WTC11 (cell line): ENCODE results near the gene RNF31. TPM values are rescaled to one million over a fixed set of nuclear protein-coding genes. Genes with fewer than 3 reads are reported as not detected.

ENCODE experiments used
- AFF4 ChIP-seq: sonication (generic); formaldehyde crosslinking; IDR thresholded peaks from 2 replicates; pipeline ENCODE4 v1.8.1; 2023; ENCODE audit warnings: mild to moderate bottlenecking, missing genetic modification reagents, borderline replicate concordance
- E2F4 ChIP-seq: sonication (generic); formaldehyde crosslinking; IDR thresholded peaks from 2 replicates; pipeline ENCODE4 v1.8.1; 2022; ENCODE audit warnings: low read depth, mild to moderate bottlenecking, moderate library complexity, missing genetic modification reagents, borderline replicate concordance
- E2F5 ChIP-seq: sonication (generic); formaldehyde crosslinking; IDR thresholded peaks from 2 replicates; pipeline ENCODE4 v1.8.1; 2022; ENCODE audit warnings: mild to moderate bottlenecking, moderate library complexity, missing genetic modification reagents
- ESRRA ChIP-seq: sonication (generic); formaldehyde crosslinking; IDR thresholded peaks from 2 replicates; pipeline ENCODE4 v1.8.1; 2022; ENCODE audit warnings: mild to moderate bottlenecking, missing genetic modification reagents, borderline replicate concordance
- FOXP1 ChIP-seq: sonication (generic); formaldehyde crosslinking; IDR thresholded peaks from 2 replicates; pipeline ENCODE4 v1.8.0; 2022; ENCODE audit warnings: missing genetic modification reagents, mild to moderate bottlenecking, moderate library complexity, borderline replicate concordance
- GRHL2 ChIP-seq: fragments of 250-450 bp; sonication (Bioruptor Pico); IDR thresholded peaks from 2 replicates; pipeline ENCODE4 v1.8.0; 2022; ENCODE audit warnings: mild to moderate bottlenecking, moderate library complexity; ENCODE audit not compliant: insufficient replicate concordance, severe bottlenecking
- HMGA2 ChIP-seq: fragments of 250-450 bp; sonication (Bioruptor Pico); IDR thresholded peaks from 2 replicates; pipeline ENCODE4 v1.4.0; 2021; ENCODE audit warnings: mild to moderate bottlenecking, moderate library complexity
- JUN ChIP-seq: sonication (generic); formaldehyde crosslinking; IDR thresholded peaks from 2 replicates; pipeline ENCODE4 v1.8.0; 2023; ENCODE audit warnings: mild to moderate bottlenecking, missing genetic modification reagents
- MAX ChIP-seq: sonication (generic); formaldehyde crosslinking; IDR thresholded peaks from 2 replicates; pipeline ENCODE4 v1.8.0; 2022; ENCODE audit warnings: mild to moderate bottlenecking, missing genetic modification reagents
- MLX ChIP-seq: sonication (generic); formaldehyde crosslinking; IDR thresholded peaks from 2 replicates; pipeline ENCODE4 v1.8.1; 2023; ENCODE audit warnings: mild to moderate bottlenecking, missing genetic modification reagents, moderate library complexity
- PRDM15 ChIP-seq: sonication (generic); formaldehyde crosslinking; IDR thresholded peaks from 2 replicates; pipeline ENCODE4 v1.8.0; 2022; ENCODE audit warnings: missing genetic modification reagents
- TP53 ChIP-seq: sonication (generic); formaldehyde crosslinking; IDR thresholded peaks from 2 replicates; pipeline ENCODE4 v1.8.1; 2023; ENCODE audit warnings: mild to moderate bottlenecking, missing genetic modification reagents
- ZNF138 ChIP-seq: sonication (generic); formaldehyde crosslinking; conservative IDR thresholded peaks from 2 replicates; pipeline ENCODE4 v1.8.1; 2022; ENCODE audit warnings: mild to moderate bottlenecking, moderate library complexity, missing genetic modification reagents
- ZNF281 ChIP-seq: sonication (generic); formaldehyde crosslinking; IDR thresholded peaks from 2 replicates; pipeline ENCODE4 v1.8.0; 2023; ENCODE audit warnings: mild to moderate bottlenecking, missing genetic modification reagents
- ZNF317 ChIP-seq: sonication (generic); formaldehyde crosslinking; IDR thresholded peaks from 2 replicates; pipeline ENCODE4 v1.8.1; 2023; ENCODE audit warnings: low read depth, mild to moderate bottlenecking, moderate library complexity, missing genetic modification reagents, borderline replicate concordance
- ZNF425 ChIP-seq: fragments of 250-450 bp; sonication (Bioruptor Pico); conservative IDR thresholded peaks from 2 replicates; pipeline ENCODE4 v1.9.0; 2021; ENCODE audit warnings: mild to moderate bottlenecking
- ZNF671 ChIP-seq: fragments of 250-450 bp; sonication (Bioruptor Pico); IDR thresholded peaks from 2 replicates; pipeline ENCODE4 v1.8.0; 2021; ENCODE audit warnings: mild to moderate bottlenecking
- ZSCAN18 ChIP-seq: fragments of 250-450 bp; sonication (Bioruptor Pico); IDR thresholded peaks from 2 replicates; pipeline ENCODE4 v2.1.2; 2022; ENCODE audit warnings: mild to moderate bottlenecking, moderate library complexity
- total RNA-seq: library from RNA; stranded (reverse); gene quantifications from 3 replicates; pipeline ENCODE4 v1.2.3, GENCODE V29; 2021

RNF31 gene
- total RNA-seq, 1 experiment from 2014 or later, result 86.2 TPM

GRCh38 chr14:24195186-24196070 is 48.1 kb downstream of the RNF31 start, which contains the start of gene TM9SF1 (continued):
- peak; percentile 88 for TF ChIP-seq E2F4 (CRISPR knock-in tag)
- TF ChIP-seq MAX (CRISPR knock-in tag), result peak; percentile 99
- no peak for TF ChIP-seq HMGA2 (CRISPR knock-in tag)
- TF ChIP-seq E2F5, result peak; percentile 96
- peak; percentile 54; the same call in 1 of the 2 replicates for TF ChIP-seq FOXP1 (CRISPR knock-in tag)
- TF ChIP-seq JUN, result peak; percentile 42; the same call in 1 of the 2 replicates
- 0 out of 2 replicates have a peak, but pooled peaks have one; percentile 3 for TF ChIP-seq ZNF138
- TF ChIP-seq AFF4 (CRISPR knock-in tag), result 0 out of 2 replicates have a peak, but pooled peaks have one; percentile 56
- no peak for TF ChIP-seq ZNF671
- no peak for TF ChIP-seq GRHL2 (CRISPR knock-in tag)
- TF ChIP-seq ESRRA, result peak; percentile 76; the same call in 1 of the 2 replicates
- peak; percentile 79; the same call in 1 of the 2 replicates for TF ChIP-seq ZNF281
- TF ChIP-seq MLX (CRISPR knock-in tag), result no peak
- 0 out of 2 replicates have a peak, but pooled peaks have one; percentile 10 for TF ChIP-seq ZNF317 (CRISPR knock-in tag)
- no peak for TF ChIP-seq PRDM15 (CRISPR knock-in tag)
- TF ChIP-seq ZSCAN18 (CRISPR knock-in tag), result no peak
- TF ChIP-seq TP53 (CRISPR knock-in tag), result peak; percentile 89; the same call in 1 of the 2 replicates
- TF ChIP-seq ZNF425 (CRISPR knock-in tag), result no peak
